GM21367 (cell line): Measurements from ENCODE around the gene TANC2.
"Not testable (repeated sequence)": the region's sequence is repeated elsewhere in the genome, so short reads cannot be mapped to it uniquely, and the experiment has no call there.

Experiments
- ATAC-seq: cut with Tn5 transposase; IDR thresholded peaks from one replicate; pipeline ENCODE4 v1.9.1; 2021; ENCODE audit not compliant: unreplicated experiment

Gene TANC2

GRCh38 chr17:62963296-62963695 lies 2.7 kb upstream of the TANC2 start:
- ATAC-seq, result no peak

GRCh38 chr17:62964506-62964905 lies 1.5 kb upstream of the TANC2 start:
- ATAC-seq, result no peak

- no peak for ATAC-seq
Measured at GRCh38 chr17:62965174-62965685, 805 bp upstream of the TANC2 start.

- ATAC-seq, result no peak
Measured at GRCh38 chr17:62966426-62967204, 580 bp downstream of the TANC2 start.

- no peak for ATAC-seq
Measured at GRCh38 chr17:62967205-62967529, 1.1 kb downstream of the TANC2 start.

- peak; percentile 79 for ATAC-seq
Measured at GRCh38 chr17:62968445-62968923, 2.4 kb downstream of the TANC2 start.

GRCh38 chr17:62970610-62971009 lies 4.6 kb downstream of the TANC2 start:
- no peak for ATAC-seq

- no peak for ATAC-seq
Measured at GRCh38 chr17:62971853-62972252, 5.8 kb downstream of the TANC2 start.

- no peak for ATAC-seq
Measured at GRCh38 chr17:62974788-62975187, 8.8 kb downstream of the TANC2 start.

GRCh38 chr17:62975206-62975605 lies 9.2 kb downstream of the TANC2 start:
- no peak for ATAC-seq

- not testable (repeated sequence) for ATAC-seq
Measured at GRCh38 chr17:62976643-62977231, 10.7 kb downstream of the TANC2 start.

- no peak for ATAC-seq
Measured at GRCh38 chr17:62980842-62981241, 14.8 kb downstream of the TANC2 start.

GRCh38 chr17:62981933-62982332 lies 15.9 kb downstream of the TANC2 start:
- ATAC-seq, result no peak

GRCh38 chr17:62984801-62985200 lies 18.8 kb downstream of the TANC2 start:
- ATAC-seq, result no peak

- no peak for ATAC-seq
Measured at GRCh38 chr17:62986549-62986948, 20.5 kb downstream of the TANC2 start.

- no peak for ATAC-seq
Measured at GRCh38 chr17:62987136-62987535, 21.1 kb downstream of the TANC2 start.

GRCh38 chr17:62989501-62989900 lies 23.5 kb downstream of the TANC2 start:
- ATAC-seq, result no peak

- no peak for ATAC-seq
Measured at GRCh38 chr17:62994931-62995330, 28.9 kb downstream of the TANC2 start.

- no peak for ATAC-seq
Measured at GRCh38 chr17:62995377-62995885, 29.4 kb downstream of the TANC2 start.

GRCh38 chr17:62996221-62996620 lies 30.2 kb downstream of the TANC2 start:
- no peak for ATAC-seq

GRCh38 chr17:62998166-62998565 lies 32.1 kb downstream of the TANC2 start:
- no peak for ATAC-seq

GRCh38 chr17:62998665-62999393 lies 32.8 kb downstream of the TANC2 start:
- ATAC-seq, result no peak
